T-helper 22 cell (primary cell): ENCODE results near the gene ETHE1.

Source experiments
- DNase-seq: peaks from one replicate; pipeline ENCODE4 v3.0.0-alpha.2; 2020; ENCODE audit warnings: low read depth

Gene ETHE1

DNA sequence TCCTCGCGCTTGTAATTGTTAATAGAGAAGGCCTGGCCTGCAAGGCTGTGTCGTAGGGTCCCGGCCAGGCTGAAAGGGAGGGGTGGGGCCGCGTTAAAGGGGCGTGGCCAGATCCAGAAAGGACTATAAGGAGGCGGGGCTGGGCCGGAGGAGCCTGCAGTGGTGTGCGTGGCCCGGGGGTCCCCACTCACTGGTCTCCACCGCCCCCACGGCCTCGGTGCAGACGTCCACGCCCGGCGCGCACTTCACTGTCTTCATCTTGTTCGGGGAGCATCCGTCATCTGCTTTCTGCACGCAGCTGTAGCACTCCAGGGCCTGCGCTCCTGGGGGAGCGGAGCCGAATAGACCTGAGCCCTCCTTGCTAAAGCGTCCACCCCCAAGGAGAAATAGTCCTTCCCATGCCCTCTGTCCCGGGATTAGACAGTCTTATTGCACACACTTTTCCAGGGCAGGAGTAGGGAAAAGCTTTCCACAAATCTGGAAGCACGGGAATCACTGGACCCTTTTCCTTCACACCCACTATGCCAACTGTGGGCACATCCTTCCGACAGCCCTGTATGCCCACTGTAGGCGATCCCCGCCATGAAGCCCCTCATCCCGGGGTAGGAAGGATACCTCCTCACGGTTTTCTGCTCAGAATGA is 62.7 kb downstream of the ETHE1 start:
- DNase-seq = no peak

DNA sequence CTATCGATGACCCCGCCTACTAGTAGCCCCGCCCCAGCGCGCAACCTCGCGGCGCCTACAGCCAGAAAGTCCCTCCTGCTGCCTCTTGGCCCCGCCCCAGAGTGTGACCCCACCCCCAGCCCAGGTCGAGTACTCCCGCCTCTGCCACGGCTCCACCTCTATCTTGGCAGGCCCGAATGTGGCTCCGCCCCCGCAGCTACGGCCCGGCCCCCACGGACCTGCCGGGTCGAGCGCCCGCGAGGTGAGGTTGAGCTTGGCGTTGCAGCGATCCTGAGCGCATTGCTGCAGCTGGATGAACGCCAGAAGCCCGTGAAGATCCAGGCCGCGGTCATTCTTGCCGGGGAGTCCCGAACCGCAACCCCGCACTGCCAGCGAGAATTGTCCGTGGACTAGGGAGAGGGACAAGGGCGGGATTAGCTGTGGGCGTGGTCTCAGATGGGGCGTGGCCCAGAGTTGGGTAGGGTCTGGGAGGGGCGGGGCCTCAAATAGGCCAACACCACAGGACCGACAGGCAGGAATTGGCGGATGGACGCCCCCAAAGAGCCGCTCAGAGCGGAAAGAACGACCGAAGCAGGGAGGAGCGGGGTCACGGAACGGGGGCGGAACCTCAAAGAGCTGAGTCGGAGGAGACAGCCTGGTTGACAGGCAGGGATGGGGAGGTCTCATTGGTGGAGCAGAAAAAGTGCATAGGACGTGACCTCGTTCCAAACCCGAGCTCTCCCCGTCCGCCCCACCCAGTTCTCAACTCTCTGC is 63.4 kb downstream of the ETHE1 start:
- DNase-seq = peak; percentile 99

DNA sequence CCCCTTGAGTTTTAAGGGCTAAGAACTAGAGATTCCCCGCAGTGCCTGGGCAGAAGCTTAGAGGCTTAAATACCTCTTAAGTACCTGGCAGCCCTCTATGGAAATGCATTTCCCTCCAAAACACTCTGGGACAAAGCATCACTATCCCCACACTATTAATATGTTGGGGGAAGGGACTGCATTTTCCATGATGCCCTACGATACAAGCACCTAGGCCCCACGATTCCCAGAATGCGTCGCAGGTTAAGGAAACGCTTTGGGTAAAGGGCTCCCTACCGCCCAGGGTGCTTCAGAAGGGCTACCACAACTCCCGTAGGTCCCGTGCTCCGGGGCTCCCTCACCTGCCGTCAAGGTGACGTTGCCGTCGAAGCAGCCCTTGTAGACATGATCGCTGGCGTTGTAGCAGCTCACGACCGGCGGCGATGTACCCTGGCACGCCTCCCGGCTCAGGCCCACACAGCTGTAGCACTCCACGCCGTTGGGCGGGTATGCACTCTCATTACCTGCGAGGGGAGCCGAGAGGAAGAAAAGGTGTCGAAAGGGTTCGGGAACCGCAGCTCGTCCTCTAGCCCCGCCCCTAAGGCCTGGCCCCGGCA is 64.1 kb downstream of the ETHE1 start:
- DNase-seq = no peak

DNA sequence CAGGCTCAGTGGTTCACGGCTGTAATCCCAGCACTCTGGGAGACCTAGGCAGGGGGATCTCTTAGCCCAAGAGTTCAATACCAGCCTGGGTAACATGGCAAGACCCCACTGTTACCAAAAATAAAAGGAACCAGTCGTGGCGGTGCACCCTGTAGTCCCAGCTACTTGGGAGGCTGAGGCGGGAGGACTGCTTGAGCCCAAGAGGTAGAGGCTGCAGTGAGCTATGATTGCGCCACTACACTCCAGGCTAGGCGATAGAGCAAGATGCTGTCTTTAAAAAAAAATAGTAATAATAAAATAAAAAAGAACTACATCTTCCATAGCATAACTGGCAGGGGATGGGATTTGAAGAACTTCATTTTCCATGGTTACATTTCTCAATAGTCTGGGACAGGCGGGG is 64.6 kb downstream of the ETHE1 start:
- no peak for DNase-seq

GRCh38 chr19:43461303-43461702 is 65.7 kb downstream of the ETHE1 start:
- no peak for DNase-seq

DNA sequence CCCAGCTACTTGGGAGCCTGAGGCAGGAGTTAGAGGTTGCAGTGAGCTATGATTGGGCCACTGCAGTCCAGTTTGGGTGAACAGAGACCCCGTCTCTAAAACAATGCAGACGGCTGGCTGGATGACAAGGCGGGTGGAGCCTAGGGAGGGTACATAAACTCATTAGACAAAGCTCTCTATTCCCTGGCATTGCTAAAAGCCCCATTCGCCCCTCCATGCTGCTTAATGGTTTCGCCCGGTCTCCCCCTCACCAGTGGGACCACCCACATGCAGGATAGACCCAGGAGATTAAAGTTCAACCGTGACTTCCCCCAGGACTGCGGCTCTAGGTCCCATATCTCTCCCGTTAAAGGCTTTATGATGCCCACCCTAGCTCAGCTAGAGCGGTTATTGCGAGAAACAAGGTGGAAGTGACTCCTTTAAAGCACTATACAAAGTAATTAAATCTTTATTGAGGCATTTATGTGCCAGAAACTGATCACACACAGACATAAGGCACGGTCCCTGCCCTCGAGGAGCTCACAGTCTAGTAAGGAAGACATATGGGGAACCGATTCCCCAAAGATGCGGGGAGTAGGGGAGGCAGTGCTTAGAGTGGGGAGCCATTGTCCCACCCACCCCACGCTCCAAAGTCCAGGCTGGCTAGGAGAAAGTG is 66.5 kb downstream of the ETHE1 start:
- DNase-seq = no peak

DNA sequence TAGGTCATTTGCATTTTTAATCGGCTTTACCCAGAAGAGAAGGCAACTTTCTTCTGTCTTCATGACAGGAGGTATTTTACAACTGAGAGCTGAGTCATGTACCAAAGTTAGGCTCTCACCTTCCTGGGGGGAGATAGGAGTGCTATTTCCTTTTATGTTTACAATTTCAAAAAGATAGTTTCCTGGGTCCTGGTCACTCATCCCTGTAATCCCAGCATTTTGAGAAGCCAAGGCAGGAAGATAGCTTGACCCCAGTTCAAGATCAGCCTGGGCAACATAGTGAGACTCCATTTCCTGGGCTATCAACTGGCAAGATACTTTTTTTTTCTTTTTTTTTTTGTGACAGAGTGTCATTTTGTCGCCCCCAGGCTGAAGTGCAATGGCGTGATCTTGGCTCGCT is 69.2 kb downstream of the ETHE1 start:
- DNase-seq = no peak
